A549 (cell line): ENCODE measurements around the gene FAM227B.

ENCODE experiments used
- CTCF ChIP-seq: fragments of >200 bp; sonication (Bioruptor Twin); formaldehyde crosslinking; IDR thresholded peaks from 3 replicates; pipeline ENCODE4 v1.5.1; 2016
- RARB ChIP-seq: fragments of 250-450 bp; sonication (Bioruptor Pico); IDR thresholded peaks from 2 replicates; pipeline ENCODE4 v1.8.0; 2021; ENCODE audit warnings: mild to moderate bottlenecking, moderate library complexity

GRCh38 chr15:49406352-49407118 lies 214.1 kb downstream of the FAM227B start:
- TF ChIP-seq CTCF (no peak), RARB (CRISPR knock-in tag) (no peak)
